Measurements from ENCODE around the gene NOL8.

DNA sequence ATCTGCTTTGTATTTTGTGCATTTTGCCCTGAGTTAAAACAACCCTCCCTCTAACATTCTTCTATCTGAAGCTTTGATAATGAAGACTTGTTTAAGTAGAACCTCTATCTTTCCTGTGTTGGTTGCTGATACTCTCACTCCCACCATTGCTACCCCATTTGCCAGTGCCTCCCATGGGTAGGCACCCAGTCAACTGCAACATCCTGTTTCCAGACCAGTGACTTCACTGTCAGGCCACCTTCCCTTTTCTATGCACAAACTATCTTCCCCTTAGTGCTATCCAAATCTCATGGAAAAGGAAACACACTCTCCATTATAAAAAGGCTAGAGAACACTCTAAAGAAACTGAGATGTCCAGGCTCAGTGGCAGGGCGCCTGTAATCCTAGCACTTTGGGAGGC lies 26.0 kb downstream of the NOL8 start:
- TF ChIP-seq, protein P1, sequence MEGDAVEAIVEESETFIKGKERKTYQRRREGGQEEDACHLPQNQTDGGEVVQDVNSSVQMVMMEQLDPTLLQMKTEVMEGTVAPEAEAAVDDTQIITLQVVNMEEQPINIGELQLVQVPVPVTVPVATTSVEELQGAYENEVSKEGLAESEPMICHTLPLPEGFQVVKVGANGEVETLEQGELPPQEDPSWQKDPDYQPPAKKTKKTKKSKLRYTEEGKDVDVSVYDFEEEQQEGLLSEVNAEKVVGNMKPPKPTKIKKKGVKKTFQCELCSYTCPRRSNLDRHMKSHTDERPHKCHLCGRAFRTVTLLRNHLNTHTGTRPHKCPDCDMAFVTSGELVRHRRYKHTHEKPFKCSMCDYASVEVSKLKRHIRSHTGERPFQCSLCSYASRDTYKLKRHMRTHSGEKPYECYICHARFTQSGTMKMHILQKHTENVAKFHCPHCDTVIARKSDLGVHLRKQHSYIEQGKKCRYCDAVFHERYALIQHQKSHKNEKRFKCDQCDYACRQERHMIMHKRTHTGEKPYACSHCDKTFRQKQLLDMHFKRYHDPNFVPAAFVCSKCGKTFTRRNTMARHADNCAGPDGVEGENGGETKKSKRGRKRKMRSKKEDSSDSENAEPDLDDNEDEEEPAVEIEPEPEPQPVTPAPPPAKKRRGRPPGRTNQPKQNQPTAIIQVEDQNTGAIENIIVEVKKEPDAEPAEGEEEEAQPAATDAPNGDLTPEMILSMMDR (IDR thresholded peaks at IDR 0.05 in 4 of 5, conservative IDR thresholded peaks at IDR 0.05 in 1 of 5): no peak
- TF ChIP-seq POLR2A (IDR thresholded peaks at IDR 0.05): no peak
